Measurements from ENCODE around the gene ERI3.

DNA sequence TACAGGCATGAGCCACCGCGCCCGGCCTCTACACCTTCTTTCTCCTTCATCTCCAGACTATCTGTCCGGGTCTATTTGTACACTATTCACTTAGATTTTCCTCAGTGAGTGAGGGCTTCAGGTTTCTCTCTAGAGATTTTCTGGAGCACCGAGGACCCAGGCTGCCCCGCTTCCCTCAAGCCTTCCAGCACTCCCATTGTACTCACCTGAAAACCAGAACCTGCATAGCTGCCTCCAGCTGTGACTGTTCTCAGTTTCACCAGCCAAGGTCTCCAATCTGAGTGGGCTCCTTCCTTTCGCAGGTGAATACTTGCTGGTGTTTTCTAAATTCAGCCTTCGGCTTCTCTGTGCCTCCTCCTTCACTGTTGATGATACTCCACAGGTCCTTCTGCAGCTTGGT, 154.7 kb downstream of the ERI3 start:
- no peak for TF ChIP-seq POLR2A (IDR thresholded peaks at IDR 0.05)
- no peak for TF ChIP-seq CTCF (IDR thresholded peaks at IDR 0.05)
